Measurements from ENCODE around the gene GNAQ. TPM values are rescaled to one million over a fixed set of nuclear protein-coding genes. Genes with fewer than 3 reads are reported as not detected.

Gene GNAQ
- total and polyA plus RNA-seq, 2 experiments from 2014 or later = 21.1 to 32.8 TPM

- Histone ChIP-seq H3K4me3 (no peak overlapping the region), H3K27ac (no peak overlapping the region), H3K36me3 (no peaks in the 10 kb centered on the region), H3K4me1 (ENCODE audit: low read depth) (no peaks in the 10 kb centered on the region), H3K27me3 (no peaks in the 10 kb centered on the region), H3K9me3 (ENCODE audit: low read depth) (no peaks in the 10 kb centered on the region)
- TF ChIP-seq CTCF (IDR thresholded peaks at IDR 0.05; ENCODE audit: low read depth, low read length) = no peak
- DNase-seq (ENCODE audit: low read depth in 1 of 2, low spot score in 1 of 2) = peak in 1 of 2 donors; percentile 37
Measured at GRCh38 chr9:77679661-77680368, 351.8 kb downstream of the GNAQ start.

GRCh38 chr9:77679088-77679487 is 352.5 kb downstream of the GNAQ start:
- H3K36me3 ChIP-seq = no peaks in the 10 kb centered on the region
- DNase-seq (ENCODE audit: low read depth in 1 of 2, low spot score in 1 of 2) = peak in 1 of 2 donors; percentile 50
- TF ChIP-seq CTCF (IDR thresholded peaks at IDR 0.05; ENCODE audit: low read depth, low read length) = no peak
- no peak overlapping the region for H3K4me3 ChIP-seq
- no peaks in the 10 kb centered on the region for H3K4me1 ChIP-seq (ENCODE audit: low read depth)
- no peaks in the 10 kb centered on the region for H3K9me3 ChIP-seq (ENCODE audit: low read depth)
- no peaks in the 10 kb centered on the region for H3K27me3 ChIP-seq
- no peak overlapping the region for H3K27ac ChIP-seq

- Histone ChIP-seq H3K4me3 (no peak overlapping the region), H3K4me1 (ENCODE audit: low read depth) (no peaks in the 10 kb centered on the region), H3K36me3 (no peaks in the 10 kb centered on the region), H3K27me3 (no peaks in the 10 kb centered on the region), H3K9me3 (ENCODE audit: low read depth) (no peaks in the 10 kb centered on the region), H3K27ac (no peak overlapping the region)
- no peak for TF ChIP-seq CTCF (IDR thresholded peaks at IDR 0.05; ENCODE audit: low read depth, low read length)
- no peak for DNase-seq (ENCODE audit: low read depth in 1 of 2, low spot score in 1 of 2)
Measured at GRCh38 chr9:77677957-77678535, 353.6 kb downstream of the GNAQ start.

GRCh38 chr9:77677397-77677796 is 354.2 kb downstream of the GNAQ start:
- Histone ChIP-seq H3K4me1 (ENCODE audit: low read depth) (no peaks in the 10 kb centered on the region), H3K27ac (no peak overlapping the region), H3K9me3 (ENCODE audit: low read depth) (no peaks in the 10 kb centered on the region), H3K4me3 (no peak overlapping the region), H3K36me3 (no peaks in the 10 kb centered on the region), H3K27me3 (no peaks in the 10 kb centered on the region)
- DNase-seq (ENCODE audit: low read depth in 1 of 2, low spot score in 1 of 2) = no peak
- no peak for TF ChIP-seq CTCF (IDR thresholded peaks at IDR 0.05; ENCODE audit: low read depth, low read length)

- Histone ChIP-seq H3K27ac (no peak overlapping the region), H3K9me3 (ENCODE audit: low read depth) (no peaks in the 10 kb centered on the region)
- peak in 1 of 2 donors; percentile 73 for DNase-seq (ENCODE audit: low read depth in 1 of 2, low spot score in 1 of 2)
Measured at GRCh38 chr9:77673941-77674791, 357.4 kb downstream of the GNAQ start.

More at GRCh38 chr9:77673941-77674791, 357.4 kb downstream of the GNAQ start:
- no peak for TF ChIP-seq CTCF (IDR thresholded peaks at IDR 0.05; ENCODE audit: low read depth, low read length)
- Histone ChIP-seq H3K27me3 (no peaks in the 10 kb centered on the region), H3K4me3 (no peak overlapping the region), H3K4me1 (ENCODE audit: low read depth) (no peaks in the 10 kb centered on the region), H3K36me3 (no peaks in the 10 kb centered on the region)

All from cardiac muscle cell (in vitro differentiated cells and primary cell).